AG04450 (cell line): ENCODE measurements around the gene HSD17B8. TPM values are rescaled to one million over a fixed set of nuclear protein-coding genes. Genes with fewer than 3 reads are reported as not detected.

Source experiments
- CTCF ChIA-PET: fragments of 300-600, 350-600 bp; formaldehyde crosslinking; extraction: SDS; loops from one replicate; lab custom pipeline; 2022; ENCODE audit warnings: antibody characterized with exemption, inconsistent platforms; lab: Charles Lee
- POLR2A ChIA-PET: fragments of 350-600 bp; formaldehyde crosslinking; extraction: SDS; loops from one replicate; lab custom pipeline; 2021; ENCODE audit warnings: antibody characterized with exemption, inconsistent platforms; lab: Yijun Ruan, JAX
- DNase-seq: peaks from one replicate; pipeline ENCODE4 v3.0.0-alpha.2; 2011; ENCODE audit warnings: low read depth, low spot score
- H3K27ac ChIP-seq: one replicate; pipeline ENCODE4 v1.5.1; 2012; ENCODE audit warnings: low read depth, low read length, control low read depth
- H3K27me3 ChIP-seq: one replicate; pipeline ENCODE4 v1.6.0; 2012; ENCODE audit warnings: low read length; ENCODE audit not compliant: control insufficient read depth, insufficient read depth
- H3K4me3 ChIP-seq: 2 replicates; pipeline ENCODE4 v1.5.1; 2011; ENCODE audit warnings: mild to moderate bottlenecking, low read depth, low read length, control low read depth
- H3K9me3 ChIP-seq: 2 replicates; pipeline ENCODE4 v1.5.1; 2012; ENCODE audit warnings: low read length; ENCODE audit not compliant: control insufficient read depth, insufficient read depth
- CTCF ChIP-seq: IDR thresholded peaks from 2 replicates; pipeline ENCODE4 v1.5.1; 2011; ENCODE audit warnings: low read depth, low read length, control low read depth, inconsistent platforms
- polyA plus RNA-seq: library from polyadenylated mRNA; depleted of rRNA; stranded (reverse); fragments of >200 nt; gene quantifications from 2 replicates; pipeline ENCODE4 v1.2.3, GENCODE V29; 2011

Gene HSD17B8
- polyA plus RNA-seq, 1 experiment, result 4.9 TPM

GRCh38 chr6:33185190-33185589 lies 19.3 kb upstream of the HSD17B8 start:
- H3K27ac ChIP-seq, result no peak overlapping the region
- H3K4me3 ChIP-seq, result no peak overlapping the region
- ChIA-PET POLR2A (no interaction called here), CTCF (no interaction called here)
- no peak for TF ChIP-seq CTCF
- H3K9me3 ChIP-seq, result no peaks in the 10 kb centered on the region
- H3K27me3 ChIP-seq, result peaks cover 24% of the 10 kb centered on the region
- no peak for DNase-seq

GRCh38 chr6:33185654-33186187 lies 18.7 kb upstream of the HSD17B8 start:
- no peak for DNase-seq
- H3K27ac ChIP-seq, result no peak overlapping the region
- POLR2A ChIA-PET, result no interaction called here
- no peaks in the 10 kb centered on the region for H3K9me3 ChIP-seq
- no peak overlapping the region for H3K4me3 ChIP-seq
- CTCF ChIA-PET, result no interaction called here
- peaks cover 24% of the 10 kb centered on the region for H3K27me3 ChIP-seq
- no peak for TF ChIP-seq CTCF

GRCh38 chr6:33187809-33188208 lies 16.6 kb upstream of the HSD17B8 start:
- CTCF ChIA-PET, result no interaction called here
- POLR2A ChIA-PET, result no interaction called here

GRCh38 chr6:33189164-33189563 lies 15.3 kb upstream of the HSD17B8 start:
- TF ChIP-seq CTCF, result no peak
- Histone ChIP-seq H3K27me3 (peaks cover 46% of the 10 kb centered on the region), H3K9me3 (no peaks in the 10 kb centered on the region; the same call in 1 of the 2 replicates), H3K27ac (no peak overlapping the region), H3K4me3 (no peak overlapping the region)
- CTCF ChIA-PET, result no interaction called here
- no peak for DNase-seq
- POLR2A ChIA-PET, result no interaction called here

More at GRCh38 chr6:33187809-33188208, 16.6 kb upstream of the HSD17B8 start:
- Histone ChIP-seq H3K9me3 (no peaks in the 10 kb centered on the region; the same call in 1 of the 2 replicates), H3K4me3 (no peak overlapping the region), H3K27me3 (peaks cover 44% of the 10 kb centered on the region), H3K27ac (no peak overlapping the region)
- DNase-seq, result no peak
- no peak for TF ChIP-seq CTCF

GRCh38 chr6:33189625-33190448 lies 14.6 kb upstream of the HSD17B8 start:
- Histone ChIP-seq H3K9me3 (no peaks in the 10 kb centered on the region; the same call in 1 of the 2 replicates), H3K4me3 (no peak overlapping the region), H3K27me3 (peaks cover 46% of the 10 kb centered on the region), H3K27ac (no peak overlapping the region)
- ChIA-PET CTCF (interaction anchor here (0.9 to 1.2 kb wide), 3 partner anchors 9 to 256 kb away, joined by 3 to 5 read pairs (median 4); no protein-coding TSS in a partner anchor), POLR2A (interaction anchor here (0.9 kb wide), 1 partner anchor 15 kb away, joined by 5 read pairs; the partner anchor contains the start of gene HSD17B8)
- DNase-seq, result no peak
- TF ChIP-seq CTCF, result no peak
